Adrenal gland (tissue), 5 donors: ENCODE measurements around the gene PBX3.

Experiments used
- CTCF ChIP-seq, 6 experiments: fragments of 450-650 bp in 4 of 6; fragments of 200-600 bp in 2 of 6; sonication (generic) in 1 of 6; IDR thresholded peaks; 1 replicate in 5 of 6; 2 replicates in 1 of 6; pipeline versions ENCODE4 v1.5.1 to v1.8.0; 2016 to 2021; ENCODE audit warnings: antibody characterized with exemption in 6 of 6, mild to moderate bottlenecking in 2 of 6, moderate library complexity in 1 of 6
- POLR2A ChIP-seq, 2 donors: fragments of 450-650 bp; IDR thresholded peaks; one replicate each; pipeline ENCODE4 v1.6.1; 2017; ENCODE audit warnings: antibody characterized with exemption in 2 of 2, mild to moderate bottlenecking in 2 of 2, moderate library complexity in 1 of 2
- donor health status: DM: no; HTN: no; CAD: no.

GRCh38 chr9:125961072-125961471, 213.9 kb downstream of the PBX3 start:
- TF ChIP-seq CTCF (IDR thresholded peaks at IDR 0.05): no peak
- TF ChIP-seq POLR2A (IDR thresholded peaks at IDR 0.05): no peak
